ENCODE results near the gene SLC39A8. TPM values are rescaled to one million over a fixed set of nuclear protein-coding genes. Genes with fewer than 3 reads are reported as not detected.
"Not testable (repeated sequence)": the region's sequence is repeated elsewhere in the genome, so short reads cannot be mapped to it uniquely, and the experiment has no call there.

SLC39A8 gene
- total and polyA plus RNA-seq, 2 donors from 2014 or later = 7.1 to 19.7 TPM

GRCh38 chr4:102285831-102286230, 59.5 kb downstream of the SLC39A8 start:
- Histone ChIP-seq H3K36me3 (ENCODE audit: control insufficient read depth in 2 of 3, insufficient read depth in 3 of 3, low read length in 3 of 3) (no peaks in the 10 kb centered on the region), H3K27ac (ENCODE audit: low read depth in 2 of 2, low read length in 2 of 2) (no peak overlapping the region), H3K9me3 (ENCODE audit: control insufficient read depth in 2 of 3, insufficient read depth in 1 of 3, low read length in 3 of 3) (no peaks in the 10 kb centered on the region), H3K9ac (ENCODE audit: low read length in 3 of 3) (no peak overlapping the region), H3K4me1 (ENCODE audit: control insufficient read depth in 2 of 3, insufficient read depth in 2 of 3, low read depth in 1 of 3, low read length in 3 of 3) (no peaks in the 10 kb centered on the region), H3K27me3 (ENCODE audit: control insufficient read depth, insufficient read depth, low read length) (no peaks in the 10 kb centered on the region), H3K4me3 (ENCODE audit: low read length in 3 of 3) (no peak overlapping the region)
- no peak for TF ChIP-seq CTCF (IDR thresholded peaks at IDR 0.05; ENCODE audit: borderline replicate concordance, extremely low read depth, insufficient read depth)
- DNase-seq (no peak), FAIRE-seq (no peak)
- intact Hi-C loops (cut with DNase I) = no loop called here

- no peak for FAIRE-seq
- no peak overlapping the region for H3K4me3 ChIP-seq (ENCODE audit: low read length in 3 of 3)
- no peaks in the 10 kb centered on the region for H3K4me1 ChIP-seq (ENCODE audit: control insufficient read depth in 2 of 3, insufficient read depth in 2 of 3, low read depth in 1 of 3, low read length in 3 of 3)
- intact Hi-C loops (cut with DNase I) = no loop called here
- no peak for TF ChIP-seq CTCF (IDR thresholded peaks at IDR 0.05; ENCODE audit: borderline replicate concordance, extremely low read depth, insufficient read depth)
- H3K27ac ChIP-seq (ENCODE audit: low read depth in 2 of 2, low read length in 2 of 2) = no peak overlapping the region
- no peaks in the 10 kb centered on the region for H3K9me3 ChIP-seq (ENCODE audit: control insufficient read depth in 2 of 3, insufficient read depth in 1 of 3, low read length in 3 of 3)
- DNase-seq = no peak
- H3K9ac ChIP-seq (ENCODE audit: low read length in 3 of 3) = no peak overlapping the region
- H3K36me3 ChIP-seq (ENCODE audit: control insufficient read depth in 2 of 3, insufficient read depth in 3 of 3, low read length in 3 of 3) = no peaks in the 10 kb centered on the region
- no peaks in the 10 kb centered on the region for H3K27me3 ChIP-seq (ENCODE audit: control insufficient read depth, insufficient read depth, low read length)
These were observed 64.0 kb downstream of the SLC39A8 start for GRCh38 chr4:102281171-102281839.

- H3K4me1 ChIP-seq (ENCODE audit: control insufficient read depth in 2 of 3, insufficient read depth in 2 of 3, low read depth in 1 of 3, low read length in 3 of 3); H3K36me3 ChIP-seq (ENCODE audit: control insufficient read depth in 2 of 3, insufficient read depth in 3 of 3, low read length in 3 of 3); DNase-seq; H3K27ac ChIP-seq (ENCODE audit: low read depth in 2 of 2, low read length in 2 of 2); H3K27me3 ChIP-seq (ENCODE audit: control insufficient read depth, insufficient read depth, low read length); intact Hi-C loops (cut with DNase I); FAIRE-seq; H3K9ac ChIP-seq (ENCODE audit: low read length in 3 of 3); H3K9me3 ChIP-seq (ENCODE audit: control insufficient read depth in 2 of 3, insufficient read depth in 1 of 3, low read length in 3 of 3); H3K4me3 ChIP-seq (ENCODE audit: low read length in 3 of 3): not testable (repeated sequence)
These were observed 72.0 kb downstream of the SLC39A8 start for GRCh38 chr4:102273317-102273716.

- no peak overlapping the region for H3K4me3 ChIP-seq (ENCODE audit: low read length in 3 of 3)
- no peak for TF ChIP-seq CTCF (IDR thresholded peaks at IDR 0.05; ENCODE audit: borderline replicate concordance, extremely low read depth, insufficient read depth)
- no peaks in the 10 kb centered on the region for H3K9me3 ChIP-seq (ENCODE audit: control insufficient read depth in 2 of 3, insufficient read depth in 1 of 3, low read length in 3 of 3)
- intact Hi-C loops (cut with DNase I) = no loop called here
- H3K4me1 ChIP-seq (ENCODE audit: control insufficient read depth in 2 of 3, insufficient read depth in 2 of 3, low read depth in 1 of 3, low read length in 3 of 3) = no peaks in the 10 kb centered on the region
- H3K9ac ChIP-seq (ENCODE audit: low read length in 3 of 3) = no peak overlapping the region
- H3K36me3 ChIP-seq (ENCODE audit: control insufficient read depth in 2 of 3, insufficient read depth in 3 of 3, low read length in 3 of 3) = no peaks in the 10 kb centered on the region
- no peak for FAIRE-seq
- no peak overlapping the region for H3K27ac ChIP-seq (ENCODE audit: low read depth in 2 of 2, low read length in 2 of 2)
- no peak for DNase-seq
- H3K27me3 ChIP-seq (ENCODE audit: control insufficient read depth, insufficient read depth, low read length) = no peaks in the 10 kb centered on the region
These were observed 73.0 kb downstream of the SLC39A8 start for GRCh38 chr4:102272318-102272717.
